NCI-H1417 (cell line): ENCODE data around the gene BNC2.
A peak's percentile ranks its signal among the peaks of the same experiment; 100 is the strongest.
"Not testable (repeated sequence)": the region's sequence is repeated elsewhere in the genome, so short reads cannot be mapped to it uniquely, and the experiment has no call there.

Experiments
- DNase-seq, 3 experiments: peaks; one replicate each; lab custom pipeline; 2025; lab: John Stamatoyannopoulos, UW

BNC2 gene, protein sequence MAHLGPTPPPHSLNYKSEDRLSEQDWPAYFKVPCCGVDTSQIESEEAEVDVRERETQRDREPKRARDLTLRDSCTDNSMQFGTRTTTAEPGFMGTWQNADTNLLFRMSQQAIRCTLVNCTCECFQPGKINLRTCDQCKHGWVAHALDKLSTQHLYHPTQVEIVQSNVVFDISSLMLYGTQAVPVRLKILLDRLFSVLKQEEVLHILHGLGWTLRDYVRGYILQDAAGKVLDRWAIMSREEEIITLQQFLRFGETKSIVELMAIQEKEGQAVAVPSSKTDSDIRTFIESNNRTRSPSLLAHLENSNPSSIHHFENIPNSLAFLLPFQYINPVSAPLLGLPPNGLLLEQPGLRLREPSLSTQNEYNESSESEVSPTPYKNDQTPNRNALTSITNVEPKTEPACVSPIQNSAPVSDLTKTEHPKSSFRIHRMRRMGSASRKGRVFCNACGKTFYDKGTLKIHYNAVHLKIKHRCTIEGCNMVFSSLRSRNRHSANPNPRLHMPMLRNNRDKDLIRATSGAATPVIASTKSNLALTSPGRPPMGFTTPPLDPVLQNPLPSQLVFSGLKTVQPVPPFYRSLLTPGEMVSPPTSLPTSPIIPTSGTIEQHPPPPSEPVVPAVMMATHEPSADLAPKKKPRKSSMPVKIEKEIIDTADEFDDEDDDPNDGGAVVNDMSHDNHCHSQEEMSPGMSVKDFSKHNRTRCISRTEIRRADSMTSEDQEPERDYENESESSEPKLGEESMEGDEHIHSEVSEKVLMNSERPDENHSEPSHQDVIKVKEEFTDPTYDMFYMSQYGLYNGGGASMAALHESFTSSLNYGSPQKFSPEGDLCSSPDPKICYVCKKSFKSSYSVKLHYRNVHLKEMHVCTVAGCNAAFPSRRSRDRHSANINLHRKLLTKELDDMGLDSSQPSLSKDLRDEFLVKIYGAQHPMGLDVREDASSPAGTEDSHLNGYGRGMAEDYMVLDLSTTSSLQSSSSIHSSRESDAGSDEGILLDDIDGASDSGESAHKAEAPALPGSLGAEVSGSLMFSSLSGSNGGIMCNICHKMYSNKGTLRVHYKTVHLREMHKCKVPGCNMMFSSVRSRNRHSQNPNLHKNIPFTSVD

DNA sequence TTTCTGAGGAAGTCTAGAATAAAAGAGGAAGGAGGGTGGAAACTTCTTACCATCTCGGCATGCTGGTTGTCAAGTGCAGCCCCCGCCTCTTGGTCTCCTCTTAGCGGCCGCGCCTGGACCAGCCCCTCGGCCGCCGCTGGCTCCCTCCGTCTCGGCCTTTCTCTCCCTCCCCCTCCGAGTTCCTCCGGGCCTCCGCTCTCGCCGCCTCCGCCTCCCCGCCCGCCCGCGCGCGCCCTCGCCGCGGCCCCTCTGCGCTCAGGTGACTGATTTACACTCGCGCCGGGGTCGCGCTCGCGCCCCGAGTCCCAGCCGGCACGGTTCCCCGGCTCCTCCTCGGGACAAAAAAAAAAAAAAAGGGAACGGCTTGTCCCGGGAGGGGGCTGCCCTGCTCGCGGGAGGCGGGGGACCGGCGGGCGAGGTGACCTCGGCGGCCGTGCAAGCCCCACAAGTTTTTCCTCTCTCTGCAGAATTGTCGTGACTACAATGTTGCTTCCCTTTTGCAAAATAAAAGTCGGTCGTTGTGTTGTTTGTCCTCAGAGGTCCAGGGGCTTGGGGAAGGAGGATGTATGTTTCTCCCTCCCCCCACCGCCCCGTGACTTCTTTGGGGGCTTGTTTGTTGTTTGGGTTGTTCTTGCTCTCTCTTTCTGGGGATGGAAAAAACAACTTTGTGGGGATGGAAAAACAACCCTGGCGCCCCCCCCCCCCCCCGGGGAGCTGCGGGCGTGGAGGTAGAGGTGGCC is at the start of gene BNC2:
Gene BNC2 (minus strand): TSS at position 75 of the 740 bp plus-strand sequence. CDS start 22 bp downstream, at position 53.
- peak in 2 of 3 experiments; percentile 27 to 48 for DNase-seq

DNA sequence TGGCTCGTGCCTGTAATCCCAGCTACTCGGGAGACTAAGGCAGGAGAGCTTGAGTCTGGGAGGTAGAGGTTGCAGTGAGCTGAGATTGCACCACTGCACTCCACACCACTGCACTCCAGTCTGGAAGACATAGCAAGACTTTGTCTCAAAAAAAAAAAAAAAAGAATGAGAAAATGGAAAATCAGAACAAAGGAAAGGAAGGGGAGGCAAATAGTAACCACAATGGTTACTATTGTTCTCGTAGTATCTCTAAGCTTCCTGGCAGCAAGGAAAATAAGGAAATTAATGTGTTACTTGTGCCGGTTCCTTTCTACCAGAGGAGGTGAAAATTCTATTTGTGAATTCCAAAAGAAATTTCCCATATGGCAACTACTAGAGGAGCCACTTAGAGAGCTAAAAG is 48.5 kb upstream of the BNC2 start:
- no peak for DNase-seq

DNA sequence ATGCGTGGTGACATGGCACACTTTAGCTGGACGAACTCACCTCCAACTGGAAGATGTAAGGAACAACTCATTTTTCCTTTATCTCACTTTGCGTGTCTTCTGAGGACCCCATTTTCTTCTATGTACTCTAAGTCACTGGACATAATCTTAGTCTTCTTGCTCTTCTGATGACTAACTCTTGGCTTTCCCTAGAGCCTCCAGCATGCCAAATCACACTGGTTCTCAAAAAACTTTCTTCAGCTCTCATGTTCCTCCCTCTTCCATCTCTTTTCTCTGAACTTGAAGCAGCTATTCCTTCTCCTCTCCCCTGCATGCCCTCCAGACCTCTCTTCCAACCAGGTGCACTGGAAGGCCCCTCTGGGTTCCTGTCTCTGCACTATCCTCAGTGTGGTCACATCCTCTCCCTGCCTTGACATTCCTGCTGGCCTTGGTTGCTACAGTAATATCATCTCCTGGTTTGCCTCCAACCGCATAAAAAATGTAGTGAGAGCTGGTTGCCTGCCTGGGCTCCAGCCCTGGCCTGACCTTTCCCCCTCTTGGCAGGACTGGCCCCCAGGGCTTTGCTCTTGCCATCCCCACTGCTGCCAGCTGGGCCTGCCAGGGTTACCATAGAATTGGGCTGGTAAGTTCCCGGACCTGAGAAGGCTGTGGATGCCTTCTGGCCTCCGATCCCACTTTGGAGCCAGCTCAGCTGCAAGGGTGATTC is 44.8 kb upstream of the BNC2 start:
- no peak for DNase-seq

DNA sequence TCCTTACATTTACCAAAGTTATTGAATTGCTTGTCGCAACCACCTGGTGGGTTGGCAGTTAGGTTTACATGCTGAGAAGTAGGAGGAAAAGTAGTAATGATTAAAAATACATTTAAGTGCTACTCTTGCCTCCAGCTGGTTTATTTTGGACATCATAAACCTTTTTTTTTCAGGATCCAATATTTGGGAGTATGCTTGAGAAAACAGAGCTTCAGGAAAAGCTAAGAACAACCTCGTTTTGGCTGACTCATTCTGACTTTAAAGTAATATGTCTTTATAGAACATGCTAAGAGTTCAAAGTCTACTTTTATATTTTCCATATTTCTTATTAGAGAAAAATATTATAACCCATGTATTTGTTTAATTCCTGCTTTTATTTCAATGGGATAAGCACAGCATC is 41.7 kb upstream of the BNC2 start:
- DNase-seq = no peak

DNA sequence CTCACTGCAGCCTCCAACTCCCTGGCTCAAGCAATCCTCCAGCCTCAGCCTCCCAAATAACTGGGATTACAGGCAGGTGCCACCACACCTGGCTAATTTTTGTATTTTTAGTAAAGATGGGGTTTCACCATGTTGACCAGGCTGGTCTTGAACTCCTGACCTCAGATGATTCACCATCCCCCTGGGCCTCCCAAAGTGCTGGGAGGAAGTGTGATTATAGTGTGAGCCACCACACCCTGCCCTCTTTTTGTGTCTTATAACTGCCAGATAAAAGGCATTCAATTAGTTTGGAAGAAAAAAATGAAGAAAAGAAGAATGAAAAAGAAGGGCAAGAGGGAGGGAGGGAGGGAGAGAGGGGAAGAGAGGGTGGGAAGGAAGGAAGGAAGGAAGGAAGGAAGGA is 37.7 kb upstream of the BNC2 start:
- not testable (repeated sequence) for DNase-seq

DNA sequence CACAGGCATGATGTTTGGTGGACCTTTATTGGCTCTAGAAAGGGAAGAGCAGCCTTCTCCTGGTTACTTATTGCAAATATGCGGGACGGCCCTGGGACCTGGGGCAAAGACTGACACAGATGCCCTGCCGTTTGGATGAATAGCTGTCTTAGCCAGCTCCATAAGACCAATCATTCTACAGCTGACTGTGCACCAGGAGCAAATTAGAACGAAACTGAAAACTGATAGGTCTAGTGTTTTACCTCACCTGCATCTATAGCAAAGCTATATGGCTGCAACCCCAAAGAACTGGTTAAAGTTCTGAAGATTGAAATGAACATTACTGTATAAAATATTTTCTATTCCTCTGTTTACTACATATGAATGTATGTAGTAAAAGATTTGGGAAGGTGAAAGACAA is 34.2 kb upstream of the BNC2 start:
- no peak for DNase-seq

DNA sequence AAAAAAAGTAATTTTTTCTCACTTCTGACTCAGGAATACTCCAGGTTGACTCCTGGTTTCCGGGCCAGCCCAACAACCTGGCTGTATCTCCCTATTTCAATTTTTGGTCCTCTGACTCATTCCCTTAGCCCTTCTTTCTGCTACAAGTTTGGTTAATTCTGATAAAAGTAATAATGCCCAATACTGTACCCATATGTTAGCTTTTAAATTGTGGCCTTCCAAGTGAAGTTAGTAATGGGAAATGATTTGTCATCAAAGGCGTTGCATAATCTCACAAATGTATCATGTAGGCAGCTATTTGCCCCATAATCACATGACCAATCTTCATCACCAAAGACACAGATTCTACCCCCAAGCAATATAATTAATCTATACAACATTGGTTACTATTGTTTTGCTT is 31.1 kb upstream of the BNC2 start:
- DNase-seq = no peak

DNA sequence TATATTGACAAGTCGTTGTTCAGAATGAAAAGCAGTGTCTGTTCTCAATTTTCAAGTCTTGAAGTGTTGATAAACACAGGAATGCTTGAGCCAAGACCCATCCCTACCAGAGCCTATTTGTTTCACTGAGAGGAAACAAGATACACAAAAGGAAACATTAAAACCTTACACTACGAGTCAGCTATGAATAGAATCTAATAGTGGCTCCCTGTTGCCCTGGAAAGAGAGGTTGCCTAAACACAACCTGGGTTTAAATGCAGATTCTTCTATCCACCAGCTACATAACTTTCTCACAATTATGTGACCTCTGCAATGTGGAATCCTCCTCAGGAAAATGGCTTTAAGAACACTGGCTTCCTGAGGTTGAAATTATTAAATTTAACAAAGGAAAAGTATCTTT is 29.1 kb upstream of the BNC2 start:
- DNase-seq = no peak

DNA sequence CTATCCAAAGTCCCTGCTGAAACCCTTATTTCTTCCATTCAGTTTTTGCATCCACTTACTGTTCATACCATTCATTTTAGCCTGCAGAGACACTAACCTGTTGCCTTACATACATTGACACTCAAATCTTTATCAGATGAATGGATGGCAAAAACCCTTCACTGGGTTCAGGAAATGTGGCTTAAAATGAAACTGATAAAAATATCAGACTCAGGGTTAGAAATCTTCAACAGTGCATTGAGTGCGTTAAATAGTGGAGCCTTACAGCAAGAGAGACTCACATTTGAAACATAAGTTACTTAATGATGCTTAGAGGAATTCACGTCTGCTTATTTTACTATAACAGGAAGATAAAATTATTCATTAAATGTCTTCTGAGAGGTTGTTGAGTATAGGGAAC is 28.0 kb upstream of the BNC2 start:
- no peak for DNase-seq

DNA sequence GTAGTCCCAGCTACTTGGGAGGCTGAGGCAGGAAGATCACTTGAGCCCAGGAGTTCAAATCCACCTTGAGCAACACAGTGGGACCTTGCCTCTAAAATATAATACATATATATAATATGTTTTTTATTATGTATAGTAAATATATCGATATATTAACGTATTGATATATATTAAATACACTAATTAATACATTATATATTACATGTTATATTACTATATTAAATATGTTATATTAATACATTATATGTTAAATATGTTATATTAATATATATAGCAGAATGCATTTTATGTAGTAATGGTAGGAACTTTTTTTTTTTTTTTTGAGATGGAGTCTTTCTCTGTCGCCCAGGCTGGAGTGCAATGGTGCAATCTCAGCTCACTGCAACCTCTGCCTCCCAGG is 18.1 kb upstream of the BNC2 start:
- DNase-seq = no peak

DNA sequence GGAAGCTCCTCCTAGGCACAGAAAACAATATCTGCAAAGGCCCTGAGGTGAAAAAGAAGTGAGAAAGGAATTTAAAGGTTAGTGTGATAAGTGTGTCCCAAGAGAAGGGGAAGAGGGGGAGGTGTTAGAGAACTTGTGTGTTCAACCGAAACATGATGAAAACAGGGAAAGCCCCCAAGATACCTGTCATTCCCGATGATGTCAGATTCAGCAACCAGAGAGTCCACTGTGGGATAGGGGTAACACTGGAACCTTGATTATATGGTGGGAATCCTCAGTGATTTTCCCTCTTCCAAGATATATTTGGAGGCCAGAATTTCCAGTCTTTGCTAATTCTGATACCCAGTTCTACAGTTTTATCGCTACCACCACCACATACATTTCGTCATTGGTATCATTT is 15.5 kb upstream of the BNC2 start:
- DNase-seq = no peak

DNA sequence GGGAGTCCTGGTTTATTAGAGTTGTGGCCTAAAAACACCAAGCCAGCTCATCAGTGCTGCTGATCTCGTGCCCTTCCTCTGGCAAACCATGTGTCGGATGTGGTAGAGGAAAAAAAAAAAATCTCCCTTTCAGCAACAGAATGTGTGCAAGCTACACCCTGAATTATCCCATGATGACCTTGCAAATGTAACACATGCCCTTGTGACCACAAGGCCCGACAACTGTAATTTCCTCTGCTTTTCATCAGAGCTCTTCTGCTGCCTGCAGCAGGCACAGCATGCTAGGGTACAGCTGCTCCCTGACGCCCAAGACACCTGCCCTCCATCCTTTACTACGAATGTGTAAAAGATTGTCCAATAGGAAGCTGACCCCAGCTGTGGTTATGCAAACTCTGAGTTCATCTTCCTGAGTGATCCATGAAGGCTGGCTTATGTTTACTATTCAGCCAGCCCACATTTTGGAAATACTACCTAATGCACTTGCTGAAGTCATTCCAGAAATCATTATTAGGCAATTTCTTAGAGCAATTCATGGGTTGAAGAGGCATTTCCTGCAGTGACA is 14.6 kb upstream of the BNC2 start:
- DNase-seq = peak in 2 of 3 experiments; percentile 10 to 63

DNA sequence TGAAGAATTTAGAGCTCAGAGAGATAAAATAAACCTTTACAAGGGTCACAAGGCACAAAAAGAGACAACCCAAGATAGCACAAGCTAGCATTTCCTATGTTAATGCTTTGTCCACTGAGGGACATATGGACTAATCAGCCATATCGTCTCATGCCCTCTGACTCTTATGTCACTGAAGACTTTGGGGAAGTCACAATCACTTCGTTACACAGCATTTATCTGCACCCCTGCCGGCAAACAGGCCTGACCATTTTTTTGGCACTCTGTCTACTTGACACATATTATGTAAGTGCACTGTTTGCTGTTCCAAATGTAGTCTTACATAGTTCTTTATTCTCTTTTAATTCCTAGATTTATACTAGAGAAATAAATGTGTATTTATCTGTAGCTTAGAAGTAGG is 13.9 kb upstream of the BNC2 start:
- no peak for DNase-seq

DNA sequence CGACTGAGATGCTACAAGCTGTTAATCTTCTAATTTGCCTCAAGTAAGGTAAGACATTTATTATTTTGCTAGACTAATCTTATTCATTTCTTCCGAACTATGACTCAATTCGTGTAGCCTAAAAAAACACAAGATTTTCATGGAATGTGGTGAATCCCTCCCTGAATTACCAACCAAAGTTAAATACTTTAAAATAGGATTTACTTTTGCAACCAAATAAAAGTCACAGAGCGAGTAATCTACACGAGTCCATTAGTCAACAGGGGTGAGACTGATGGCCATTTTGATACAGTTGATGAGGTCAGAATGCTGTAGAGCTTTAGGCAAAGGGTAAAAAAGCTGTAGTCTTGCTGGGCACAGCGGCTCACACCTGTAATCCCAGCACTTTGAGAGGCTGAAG is 13.1 kb upstream of the BNC2 start:
- DNase-seq = no peak

DNA sequence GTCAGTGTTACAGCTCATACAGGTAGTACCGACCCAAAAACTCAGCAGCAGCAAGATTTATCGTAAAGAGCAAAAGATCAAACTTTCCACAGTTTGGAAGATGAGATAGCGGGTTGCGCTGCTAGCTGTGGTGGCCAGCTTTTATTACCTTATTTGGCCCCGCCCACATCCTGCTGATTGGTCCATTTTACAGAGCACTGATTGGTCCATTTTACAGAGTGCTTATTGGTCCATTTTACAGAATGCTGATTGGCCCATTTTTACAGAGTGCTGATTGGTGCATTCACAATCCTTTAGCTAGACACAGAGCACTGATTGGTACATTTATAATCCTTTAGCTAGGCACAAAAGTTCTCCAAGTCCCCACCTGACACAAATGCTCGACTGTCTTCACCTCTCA is 12.0 kb upstream of the BNC2 start:
- DNase-seq = not testable (repeated sequence)

DNA sequence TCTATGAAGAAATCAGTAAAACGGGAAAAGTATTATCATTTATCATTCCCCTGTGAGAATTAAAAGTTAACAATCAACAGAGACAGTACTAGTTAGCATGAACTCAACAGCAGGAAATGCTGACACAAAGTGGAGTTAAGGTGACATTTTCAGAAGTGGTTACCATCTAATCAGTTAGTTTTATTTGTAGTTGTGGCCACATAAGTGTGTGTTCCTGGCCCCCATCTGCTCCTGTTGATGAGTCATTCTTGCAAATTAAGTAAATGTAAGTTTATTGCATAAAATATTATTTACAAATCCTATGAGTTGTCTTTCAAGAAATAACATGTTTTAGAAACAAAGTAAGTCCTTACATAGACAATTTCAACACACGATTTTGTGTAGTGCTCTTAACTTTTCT is 8.9 kb upstream of the BNC2 start:
- DNase-seq = no peak

DNA sequence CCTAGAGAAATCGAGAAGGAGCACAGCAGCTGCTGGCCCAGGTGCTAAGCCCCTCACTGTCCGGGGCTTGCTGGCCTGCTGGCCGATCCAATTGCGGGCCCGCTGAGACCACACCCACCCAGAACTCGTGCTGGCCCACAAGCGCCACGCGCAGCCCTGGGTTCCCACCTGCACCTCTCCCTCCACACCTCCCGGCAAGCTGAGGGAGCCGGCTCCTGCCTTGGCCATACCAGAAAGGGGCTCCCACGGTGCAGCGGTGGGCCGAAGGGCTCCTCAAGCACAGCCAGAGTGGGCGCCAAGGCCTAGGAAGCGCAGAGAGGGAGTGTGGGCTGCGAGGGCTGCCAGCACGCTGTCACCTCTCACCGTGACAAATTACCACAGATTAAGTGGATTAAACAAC is 6.8 kb upstream of the BNC2 start:
- no peak for DNase-seq

DNA sequence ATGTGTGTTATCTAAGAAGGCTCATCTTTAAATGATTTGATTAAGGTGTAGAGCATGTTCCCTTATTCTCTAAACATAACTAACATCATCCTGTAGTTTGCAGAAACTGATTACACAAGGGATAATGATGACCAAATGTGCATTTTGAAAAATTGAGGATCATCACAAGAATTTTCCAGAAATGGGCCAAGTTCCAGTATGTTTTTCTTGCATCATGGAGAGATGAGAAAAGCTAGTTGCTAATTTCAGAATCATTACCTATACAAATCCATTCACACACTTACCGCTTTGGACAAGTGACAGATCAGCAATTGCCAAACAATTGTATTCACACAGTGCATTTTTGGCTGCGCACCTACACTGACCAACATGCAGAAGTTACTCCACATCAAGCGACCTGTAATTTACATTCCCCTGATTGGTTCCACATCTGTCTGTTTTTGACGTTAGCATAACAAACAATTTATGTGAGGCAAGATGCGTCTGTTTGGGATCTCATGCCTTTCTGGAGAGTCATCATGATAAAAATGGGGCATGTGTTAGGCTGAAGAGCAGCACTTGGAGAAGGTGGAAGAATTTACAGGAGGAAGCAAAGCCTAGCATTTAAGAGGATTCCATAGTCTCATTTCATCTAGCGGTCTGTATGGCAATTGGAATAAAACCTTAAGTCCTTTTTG is 2.8 kb upstream of the BNC2 start:
- DNase-seq = no peak

DNA sequence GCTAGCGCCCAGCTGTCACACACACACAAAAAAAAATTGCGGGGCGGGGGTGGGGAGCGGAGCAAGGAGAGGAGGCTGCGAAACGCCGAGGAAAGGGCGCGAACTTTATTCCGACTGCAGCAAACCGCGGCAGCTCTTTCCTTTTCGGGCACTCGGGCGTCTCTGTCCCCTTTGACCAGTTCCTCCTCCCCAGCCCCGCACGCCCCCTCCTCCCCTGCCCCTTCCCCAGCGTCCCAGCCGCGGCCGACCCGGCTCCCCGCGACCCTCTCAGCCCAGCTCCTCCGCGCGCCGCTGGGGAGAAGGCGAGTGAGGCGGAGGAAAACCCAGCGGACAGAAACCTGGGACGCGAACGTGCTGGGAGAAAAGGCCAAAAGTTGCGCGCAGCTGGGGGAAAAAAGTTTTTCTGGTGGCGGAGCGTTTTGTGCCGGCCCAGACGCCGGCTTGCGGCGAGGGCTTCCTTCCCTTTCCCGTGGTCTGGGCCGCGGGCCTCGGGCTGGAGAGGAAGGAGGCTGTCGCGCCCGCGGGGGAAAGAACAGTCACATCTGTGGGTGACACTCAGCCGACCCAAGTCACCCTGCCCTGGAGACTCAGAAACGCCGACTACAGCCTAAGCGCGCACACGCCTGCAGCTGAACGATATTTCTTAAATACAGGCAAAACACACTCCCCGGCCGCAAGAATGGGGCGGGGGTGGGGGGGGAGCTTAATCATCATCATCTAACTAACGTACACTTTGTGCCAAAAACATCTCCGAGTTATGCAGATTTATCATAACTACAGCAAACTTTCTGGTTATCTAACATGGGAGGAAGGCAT is 1.1 kb upstream of the BNC2 start:
- DNase-seq = peak in 2 of 3 experiments; percentile 30 to 44
